ENCODE data around the gene BAIAP2L1.
"Not testable (repeated sequence)": the region's sequence is repeated elsewhere in the genome, so short reads cannot be mapped to it uniquely, and the experiment has no call there.

BAIAP2L1 gene

DNA sequence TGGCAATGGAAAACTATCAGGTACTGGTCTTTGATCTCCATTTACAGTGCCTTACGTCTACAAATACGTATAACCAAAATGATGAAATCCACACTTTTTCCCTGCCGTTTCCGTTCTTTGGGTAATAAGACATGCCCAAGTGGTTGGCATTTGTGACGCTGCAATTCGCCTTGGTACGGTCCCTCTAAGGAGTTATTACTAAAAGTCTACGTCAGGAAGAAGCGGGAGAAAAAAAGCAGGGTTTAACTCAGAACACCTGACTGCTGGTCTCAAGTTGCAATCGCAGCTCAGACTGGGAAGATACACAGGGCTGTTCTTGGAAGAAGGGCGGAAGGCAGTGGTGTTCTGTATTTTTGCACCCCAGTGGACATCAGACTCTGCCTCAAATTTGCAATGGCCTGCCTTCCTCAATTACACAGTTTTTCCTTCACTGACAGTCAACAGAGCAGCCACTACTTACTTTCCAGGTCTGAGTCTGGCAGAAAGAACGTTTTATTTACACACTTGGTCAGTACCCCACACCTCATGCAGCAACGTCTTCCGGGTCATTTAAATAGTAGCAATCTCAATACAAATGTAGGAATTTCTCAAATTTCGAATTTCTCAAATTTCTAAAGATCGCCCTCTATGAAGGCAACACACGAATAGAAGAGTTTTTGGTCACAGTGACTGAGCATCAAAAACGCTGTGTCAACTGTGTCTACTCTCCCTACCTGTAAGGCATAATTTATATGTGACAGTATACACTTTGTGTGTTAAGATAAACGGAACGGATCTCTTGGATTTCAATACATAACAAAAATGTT lies 2.1 kb downstream of the BAIAP2L1 start:
- no peak for DNase-seq

DNA sequence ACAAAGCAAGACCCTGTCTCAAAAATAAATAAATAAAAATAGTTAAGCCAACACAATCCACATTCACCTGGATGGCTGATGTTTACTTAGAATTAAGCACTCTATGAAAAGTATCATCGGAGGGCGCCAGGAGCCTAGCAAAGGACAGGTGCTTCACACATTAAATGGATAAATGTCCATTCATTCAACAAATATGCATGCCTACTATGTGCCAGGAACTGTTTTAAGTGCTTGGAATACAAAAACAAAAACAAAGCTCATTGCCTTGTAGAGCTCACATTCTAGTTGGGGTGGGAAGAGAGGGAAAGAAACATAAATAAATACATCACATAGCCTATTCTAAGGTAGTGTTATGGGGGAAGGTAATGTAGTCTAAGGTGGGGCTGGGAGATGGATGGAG lies 4.1 kb downstream of the BAIAP2L1 start:
- no peak for DNase-seq

DNA sequence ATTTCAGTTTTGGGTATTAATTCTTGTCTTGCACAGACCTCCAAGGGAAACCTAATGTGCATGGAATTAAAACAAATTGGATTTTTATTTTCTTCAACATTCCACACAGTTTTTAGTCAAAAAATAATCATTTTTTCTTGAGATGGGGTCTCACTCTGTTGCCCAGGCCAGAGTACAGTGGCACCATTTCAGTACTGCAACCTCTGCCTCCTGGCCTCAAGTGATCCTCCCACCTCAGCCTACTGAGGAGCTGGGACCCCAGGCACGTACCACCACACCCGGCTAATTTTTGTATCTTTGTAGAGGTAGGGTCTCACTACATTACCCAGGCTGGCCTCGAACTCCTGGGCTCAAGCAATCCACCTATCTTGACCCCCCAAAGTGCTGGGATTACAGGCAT lies 4.9 kb downstream of the BAIAP2L1 start:
- no peak for DNase-seq

- no peak for DNase-seq
Observed at GRCh38 chr7:98395481-98395880, 5.4 kb downstream of the BAIAP2L1 start.

GRCh38 chr7:98394377-98394836 lies 6.5 kb downstream of the BAIAP2L1 start:
- no peak for DNase-seq

- no peak for DNase-seq
Observed at GRCh38 chr7:98387544-98388226, 13.2 kb downstream of the BAIAP2L1 start.

DNA sequence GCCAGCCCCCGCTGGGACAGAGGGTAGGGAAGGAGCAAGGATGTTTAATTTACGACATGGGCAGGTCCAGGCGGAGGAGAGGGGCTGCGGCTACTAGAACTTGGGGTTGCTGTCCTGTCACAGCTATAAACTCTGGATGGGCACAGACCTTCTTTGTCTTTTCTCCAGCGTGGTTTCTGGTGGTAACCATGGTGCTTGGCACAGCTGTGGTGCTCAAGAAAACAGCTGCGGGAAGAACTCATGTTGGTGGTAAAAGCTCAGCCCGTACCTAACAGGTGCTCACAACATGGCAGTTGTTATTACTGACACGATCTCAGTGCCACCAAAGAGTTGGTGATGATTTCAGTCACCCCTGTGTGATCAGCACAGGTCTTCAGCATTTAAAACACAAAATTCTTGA lies 13.8 kb downstream of the BAIAP2L1 start:
- DNase-seq: no peak

- DNase-seq: not testable (repeated sequence)
Observed at GRCh38 chr7:98385532-98385931, 15.4 kb downstream of the BAIAP2L1 start.

GRCh38 chr7:98378210-98378819 lies 22.6 kb downstream of the BAIAP2L1 start:
- no peak for DNase-seq

- no peak for DNase-seq
Observed at GRCh38 chr7:98376711-98377110, 24.2 kb downstream of the BAIAP2L1 start.

- DNase-seq: no peak
Observed at GRCh38 chr7:98375664-98376063, 25.2 kb downstream of the BAIAP2L1 start.

GRCh38 chr7:98374285-98374680 lies 26.6 kb downstream of the BAIAP2L1 start:
- DNase-seq: no peak

- no peak for DNase-seq
Observed at GRCh38 chr7:98372993-98373392, 27.9 kb downstream of the BAIAP2L1 start.

DNA sequence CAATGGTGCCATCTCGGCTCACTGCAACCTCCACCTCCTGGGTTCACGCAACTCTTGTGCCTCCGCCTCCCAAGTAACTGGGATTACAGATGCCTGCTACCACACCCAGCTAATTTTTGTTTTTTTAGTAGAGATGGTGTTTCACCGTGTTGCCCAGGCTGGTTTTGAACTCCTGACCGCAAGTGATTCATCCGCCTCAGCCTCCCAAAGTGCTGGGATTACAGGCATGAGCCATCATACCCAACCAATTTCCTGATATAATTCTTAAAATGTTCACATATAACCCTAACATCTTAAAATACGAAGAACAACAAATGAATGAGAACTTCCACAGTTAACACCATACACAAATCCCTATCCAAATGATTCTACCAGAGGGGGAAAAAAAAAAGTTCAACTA lies 31.2 kb downstream of the BAIAP2L1 start:
- no peak for DNase-seq

DNA sequence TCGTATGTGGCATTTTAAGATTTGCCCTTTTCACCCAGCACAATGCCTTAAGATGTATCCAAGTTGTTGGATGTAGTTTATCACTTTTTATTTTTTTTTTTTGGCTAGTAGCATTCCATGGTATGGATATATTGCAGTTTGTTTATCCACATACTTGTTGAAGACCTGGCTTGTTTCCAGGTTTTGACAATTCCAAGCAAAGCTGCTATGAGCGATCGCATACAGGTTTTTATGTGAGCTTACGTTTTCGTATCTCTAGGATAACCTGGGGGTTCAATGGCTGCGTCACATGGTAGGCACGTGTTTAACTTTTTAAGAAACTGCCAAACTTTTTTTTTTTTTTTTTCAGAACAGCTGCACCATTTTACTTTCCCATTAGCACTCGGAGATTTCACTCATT lies 32.2 kb downstream of the BAIAP2L1 start:
- no peak for DNase-seq

- DNase-seq: no peak
Observed at GRCh38 chr7:98366562-98366938, 34.3 kb downstream of the BAIAP2L1 start.

- DNase-seq: no peak
Observed at GRCh38 chr7:98365863-98366561, 34.9 kb downstream of the BAIAP2L1 start.

GRCh38 chr7:98364220-98364619 lies 36.7 kb downstream of the BAIAP2L1 start:
- DNase-seq: no peak

DNA sequence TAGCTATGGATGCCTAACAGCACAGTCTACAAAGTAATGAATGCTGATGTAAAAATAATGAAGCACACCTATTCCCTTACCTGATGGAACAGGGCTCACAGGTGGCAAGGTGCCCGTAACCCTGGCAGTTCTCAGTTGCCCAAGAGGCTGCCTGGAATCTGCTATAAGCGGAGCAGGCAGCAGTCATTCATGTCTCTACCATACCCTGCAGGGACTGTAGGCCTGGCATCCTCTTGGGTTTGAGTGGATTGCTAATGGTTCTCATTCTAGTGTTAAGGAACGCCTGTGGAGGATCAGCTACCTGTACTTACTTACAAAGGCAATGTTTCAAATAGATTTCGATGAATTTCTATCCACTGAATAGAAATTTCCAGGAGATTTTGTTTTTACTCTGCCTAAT lies 38.4 kb downstream of the BAIAP2L1 start:
- DNase-seq: no peak

DNA sequence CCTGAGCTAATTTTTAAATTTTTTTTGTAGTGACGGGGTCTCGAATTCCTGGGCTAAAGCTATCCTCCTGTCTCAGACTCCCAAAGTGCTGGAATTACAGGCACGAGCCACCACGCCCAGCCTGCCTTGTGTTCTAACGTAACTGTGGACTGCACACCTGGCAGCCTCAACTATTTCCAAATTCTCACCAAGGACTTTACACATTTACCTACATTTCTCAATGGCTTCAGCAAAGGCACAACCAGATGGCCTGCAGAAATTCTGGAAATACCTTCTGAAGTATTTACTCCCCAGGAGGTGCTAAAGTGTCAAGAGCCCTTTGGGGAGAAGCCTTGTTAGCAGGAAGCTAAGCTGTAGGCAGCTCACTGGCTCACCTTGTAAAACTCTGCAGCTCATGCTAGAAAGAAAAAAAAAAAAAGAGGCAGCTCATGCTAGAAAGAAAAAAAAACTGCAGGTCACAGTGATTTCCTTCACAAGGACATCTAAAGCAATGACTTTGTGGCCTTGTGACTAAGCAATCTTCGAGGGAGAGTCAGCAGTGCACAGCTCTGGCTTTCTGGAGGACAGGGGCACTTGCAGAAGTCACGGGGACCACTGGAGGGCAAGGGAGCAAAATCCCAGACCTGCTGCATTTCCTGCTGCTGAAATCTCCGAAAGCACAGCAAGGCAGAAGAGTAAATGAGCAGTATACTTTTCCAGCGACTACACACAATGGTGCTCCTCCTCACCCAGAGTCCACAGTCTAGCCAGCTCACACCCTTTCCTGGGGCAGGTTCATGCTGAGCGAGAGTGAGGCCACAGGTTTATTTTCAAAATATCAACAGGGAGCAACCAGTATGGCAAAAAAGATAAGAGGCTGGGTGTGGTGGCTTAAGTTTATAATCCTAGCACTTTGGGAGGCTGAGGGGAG lies 40.4 kb downstream of the BAIAP2L1 start:
- DNase-seq: no peak

- DNase-seq: no peak
Observed at GRCh38 chr7:98359395-98359794, 41.5 kb downstream of the BAIAP2L1 start.

- DNase-seq: no peak
Observed at GRCh38 chr7:98358706-98359105, 42.2 kb downstream of the BAIAP2L1 start.

Measured in activated CD4-positive, alpha-beta T cell treated with anti-CD3 and anti-CD28 coated beads for 4 hours (primary cell).